Measurements from ENCODE around the gene TTLL6. TPM values are rescaled to one million over a fixed set of nuclear protein-coding genes. Genes with fewer than 3 reads are reported as not detected.

The TTLL6 gene
- total RNA-seq, 1 donor, result 1.1 TPM

GRCh38 chr17:48767263-48767774, 49.7 kb downstream of the TTLL6 start:
- DNase-seq (ENCODE audit: low read depth in 2 of 3, low spot score in 2 of 3), result no peak

- DNase-seq (ENCODE audit: low read depth in 2 of 3, low spot score in 2 of 3), result no peak
Measured at GRCh38 chr17:48761114-48761513, 55.9 kb downstream of the TTLL6 start.

GRCh38 chr17:48760411-48760810, 56.6 kb downstream of the TTLL6 start:
- DNase-seq (ENCODE audit: low read depth in 2 of 3, low spot score in 2 of 3), result no peak

- no peak for DNase-seq (ENCODE audit: low read depth in 2 of 3, low spot score in 2 of 3)
Measured at GRCh38 chr17:48759288-48759687, 57.7 kb downstream of the TTLL6 start.

GRCh38 chr17:48757524-48757961, 59.5 kb downstream of the TTLL6 start:
- no peak for DNase-seq (ENCODE audit: low read depth in 2 of 3, low spot score in 2 of 3)

GRCh38 chr17:48756830-48757251, 60.2 kb downstream of the TTLL6 start:
- peak in 2 of 3 donors; percentile 52 to 68 for DNase-seq (ENCODE audit: low read depth in 2 of 3, low spot score in 2 of 3)

- DNase-seq (ENCODE audit: low read depth in 2 of 3, low spot score in 2 of 3), result peak in 2 of 3 donors; percentile 38 to 59
Measured at GRCh38 chr17:48755356-48755755, 61.7 kb downstream of the TTLL6 start.

- no peak for DNase-seq (ENCODE audit: low read depth in 2 of 3, low spot score in 2 of 3)
Measured at GRCh38 chr17:48754500-48755261, 62.3 kb downstream of the TTLL6 start.

- DNase-seq (ENCODE audit: low read depth in 2 of 3, low spot score in 2 of 3), result no peak
Measured at GRCh38 chr17:48753794-48754499, 63.1 kb downstream of the TTLL6 start.

GRCh38 chr17:48752399-48753288, 64.4 kb downstream of the TTLL6 start:
- DNase-seq (ENCODE audit: low read depth in 2 of 3, low spot score in 2 of 3), result no peak

GRCh38 chr17:48751733-48752398, 65.2 kb downstream of the TTLL6 start:
- no peak for DNase-seq (ENCODE audit: low read depth in 2 of 3, low spot score in 2 of 3)

GRCh38 chr17:48751172-48751571, 65.9 kb downstream of the TTLL6 start:
- no peak for DNase-seq (ENCODE audit: low read depth in 2 of 3, low spot score in 2 of 3)

- no peak for DNase-seq (ENCODE audit: low read depth in 2 of 3, low spot score in 2 of 3)
Measured at GRCh38 chr17:48749621-48750553, 67.1 kb downstream of the TTLL6 start.

GRCh38 chr17:48748718-48749566, 68.1 kb downstream of the TTLL6 start:
- DNase-seq (ENCODE audit: low read depth in 2 of 3, low spot score in 2 of 3), result no peak

- DNase-seq (ENCODE audit: low read depth in 2 of 3, low spot score in 2 of 3), result no peak
Measured at GRCh38 chr17:48747445-48748363, 69.3 kb downstream of the TTLL6 start.

- no peak for DNase-seq (ENCODE audit: low read depth in 2 of 3, low spot score in 2 of 3)
Measured at GRCh38 chr17:48746916-48747444, 70.0 kb downstream of the TTLL6 start.

Measured in hematopoietic multipotent progenitor cell (in vitro differentiated cells).